Measurements from ENCODE around the gene C2CD4A.
"Not testable (repeated sequence)": the region's sequence is repeated elsewhere in the genome, so short reads cannot be mapped to it uniquely, and the experiment has no call there.

C2CD4A gene

GRCh38 chr15:62066663-62067447, at the start of gene C2CD4A:
C2CD4A (plus strand) TSS chr15:62066977; CDS start chr15:62067614, 637 bp downstream.
- no peak for DNase-seq (ENCODE audit: low spot score)

- no peak for DNase-seq (ENCODE audit: low spot score)
Observed at GRCh38 chr15:62020576-62021160, 46.1 kb upstream of the C2CD4A start.

- peak; percentile 13 for DNase-seq (ENCODE audit: low spot score)
Observed at GRCh38 chr15:62021991-62022600, 44.7 kb upstream of the C2CD4A start.

- peak; percentile 57 for DNase-seq (ENCODE audit: low spot score)
Observed at GRCh38 chr15:62026487-62027262, 40.1 kb upstream of the C2CD4A start.

- DNase-seq (ENCODE audit: low spot score) = no peak
Observed at GRCh38 chr15:62027263-62027565, 39.6 kb upstream of the C2CD4A start.

- DNase-seq (ENCODE audit: low spot score) = peak; percentile 4
Observed at GRCh38 chr15:62027916-62028315, 38.9 kb upstream of the C2CD4A start.

GRCh38 chr15:62035256-62035924, 31.4 kb upstream of the C2CD4A start:
- no peak for DNase-seq (ENCODE audit: low spot score)

- DNase-seq (ENCODE audit: low spot score) = peak; percentile 26
Observed at GRCh38 chr15:62046078-62046743, 20.6 kb upstream of the C2CD4A start.

GRCh38 chr15:62047282-62047827, 19.4 kb upstream of the C2CD4A start:
- DNase-seq (ENCODE audit: low spot score) = peak; percentile 41

- DNase-seq (ENCODE audit: low spot score) = not testable (repeated sequence)
Observed at GRCh38 chr15:62048254-62048653, 18.5 kb upstream of the C2CD4A start.

GRCh38 chr15:62050115-62050514, 16.7 kb upstream of the C2CD4A start:
- DNase-seq (ENCODE audit: low spot score) = no peak

- DNase-seq (ENCODE audit: low spot score) = no peak
Observed at GRCh38 chr15:62051166-62051565, 15.6 kb upstream of the C2CD4A start.

- DNase-seq (ENCODE audit: low spot score) = no peak
Observed at GRCh38 chr15:62052713-62053112, 14.1 kb upstream of the C2CD4A start.

- no peak for DNase-seq (ENCODE audit: low spot score)
Observed at GRCh38 chr15:62053439-62054085, 13.2 kb upstream of the C2CD4A start.

GRCh38 chr15:62054979-62055378, 11.8 kb upstream of the C2CD4A start:
- DNase-seq (ENCODE audit: low spot score) = no peak

- no peak for DNase-seq (ENCODE audit: low spot score)
Observed at GRCh38 chr15:62057341-62057980, 9.3 kb upstream of the C2CD4A start.

GRCh38 chr15:62058327-62059028, 8.3 kb upstream of the C2CD4A start:
- DNase-seq (ENCODE audit: low spot score) = no peak

GRCh38 chr15:62059108-62059815, 7.5 kb upstream of the C2CD4A start:
- peak; percentile 44 for DNase-seq (ENCODE audit: low spot score)

- peak; percentile 96 for DNase-seq (ENCODE audit: low spot score)
Observed at GRCh38 chr15:62059816-62060112, 7.0 kb upstream of the C2CD4A start.
